LNCaP clone FGC (cell line): Measurements from ENCODE around the gene RING1.

ENCODE experiments used
- DNase-seq: peaks from one replicate; pipeline ENCODE4 v3.0.0-alpha.2; 2011; ENCODE audit warnings: low read depth
- H3K4me3 ChIP-seq: 2 replicates; pipeline ENCODE4 v1.5.1; 2011; ENCODE audit warnings: mild to moderate bottlenecking, low read depth, low read length, control low read depth
- CTCF ChIP-seq: IDR thresholded peaks from 2 replicates; pipeline ENCODE4 v1.5.1; 2012; ENCODE audit warnings: mild to moderate bottlenecking; ENCODE audit not compliant: control insufficient read depth, insufficient read depth; ENCODE audit errors: extremely low read depth

RING1 gene

GRCh38 chr6:33178755-33179475, 29.4 kb upstream of the RING1 start:
- DNase-seq = no peak
- no peak overlapping the region for H3K4me3 ChIP-seq
- TF ChIP-seq CTCF = no peak

GRCh38 chr6:33181141-33181540, 27.2 kb upstream of the RING1 start:
- no peak for TF ChIP-seq CTCF
- no peak overlapping the region for H3K4me3 ChIP-seq
- DNase-seq = no peak

GRCh38 chr6:33183071-33183683, 25.1 kb upstream of the RING1 start:
- no peak for DNase-seq
- no peak for TF ChIP-seq CTCF
- H3K4me3 ChIP-seq = no peak overlapping the region

GRCh38 chr6:33185190-33185589, 23.1 kb upstream of the RING1 start:
- no peak for DNase-seq
- no peak for TF ChIP-seq CTCF
- H3K4me3 ChIP-seq = no peak overlapping the region

GRCh38 chr6:33185654-33186187, 22.6 kb upstream of the RING1 start:
- no peak for TF ChIP-seq CTCF
- DNase-seq = no peak
- H3K4me3 ChIP-seq = no peak overlapping the region

- TF ChIP-seq CTCF = no peak
- no peak for DNase-seq
- H3K4me3 ChIP-seq = no peak overlapping the region
Measured at GRCh38 chr6:33187809-33188208, 20.5 kb upstream of the RING1 start.
